Measurements from ENCODE around the gene SLC25A10.
"Not testable (repeated sequence)": the region's sequence is repeated elsewhere in the genome, so short reads cannot be mapped to it uniquely, and the experiment has no call there.

Gene SLC25A10, protein sequence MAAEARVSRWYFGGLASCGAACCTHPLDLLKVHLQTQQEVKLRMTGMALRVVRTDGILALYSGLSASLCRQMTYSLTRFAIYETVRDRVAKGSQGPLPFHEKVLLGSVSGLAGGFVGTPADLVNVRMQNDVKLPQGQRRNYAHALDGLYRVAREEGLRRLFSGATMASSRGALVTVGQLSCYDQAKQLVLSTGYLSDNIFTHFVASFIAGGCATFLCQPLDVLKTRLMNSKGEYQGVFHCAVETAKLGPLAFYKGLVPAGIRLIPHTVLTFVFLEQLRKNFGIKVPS
- total RNA-seq, result 0.79 to 2.0 reads per million in 2 donors

DNA sequence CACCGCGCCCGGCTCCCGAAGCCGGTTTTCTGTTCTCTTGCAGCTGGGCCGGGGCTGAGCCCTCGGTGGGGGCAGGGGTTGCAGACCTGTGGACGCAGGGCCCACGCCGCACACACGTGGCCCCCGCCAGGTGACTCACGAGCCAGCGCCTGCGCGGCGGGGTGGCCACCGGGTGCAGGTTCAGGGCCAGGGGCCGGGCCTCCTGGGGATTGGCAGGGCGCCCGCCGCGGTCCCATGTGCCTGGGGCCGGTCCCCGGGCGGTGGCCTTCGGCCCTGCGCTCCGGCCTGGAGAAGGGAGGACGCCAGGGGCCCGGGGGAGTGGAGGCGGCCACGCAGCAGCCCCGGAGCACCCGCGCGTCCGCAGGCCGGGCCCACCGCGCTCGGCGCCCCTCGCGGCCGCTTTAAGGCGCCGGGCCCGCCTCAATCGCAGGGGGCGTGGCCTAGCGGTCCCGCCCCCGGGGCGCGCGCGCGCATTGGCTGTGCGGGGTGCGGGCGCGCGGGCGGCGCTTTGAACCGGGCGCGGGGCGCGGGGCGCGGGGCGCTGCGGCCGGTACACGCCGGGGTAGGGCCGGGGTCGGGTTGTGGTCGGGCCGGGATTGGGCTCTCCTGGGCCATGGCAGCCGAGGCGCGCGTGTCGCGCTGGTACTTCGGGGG lies at the start of gene SLC25A10:
SLC25A10 (plus strand) TSS at position 471 of the 654 bp plus-strand sequence; CDS start at position 614, 143 bp downstream.
- peak; percentile 71 for DNase-seq

- DNase-seq, result no peak
These were observed 48.0 kb upstream of the SLC25A10 start for GRCh38 chr17:81664051-81664470.

GRCh38 chr17:81665205-81666091 lies 46.6 kb upstream of the SLC25A10 start:
- DNase-seq, result no peak

DNA sequence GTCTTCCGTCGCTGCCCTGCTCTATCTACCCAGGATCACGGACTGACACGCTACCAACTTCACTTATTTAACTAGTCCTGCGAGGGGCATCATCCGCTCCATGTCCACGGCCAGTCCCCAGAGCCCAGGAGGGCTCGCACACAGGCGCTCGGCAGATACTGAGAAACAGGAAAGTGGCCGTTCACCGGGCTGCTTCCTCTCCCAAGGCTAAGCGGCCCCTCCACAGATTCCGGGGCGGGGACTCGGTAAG lies 46.1 kb upstream of the SLC25A10 start:
- DNase-seq, result no peak

DNA sequence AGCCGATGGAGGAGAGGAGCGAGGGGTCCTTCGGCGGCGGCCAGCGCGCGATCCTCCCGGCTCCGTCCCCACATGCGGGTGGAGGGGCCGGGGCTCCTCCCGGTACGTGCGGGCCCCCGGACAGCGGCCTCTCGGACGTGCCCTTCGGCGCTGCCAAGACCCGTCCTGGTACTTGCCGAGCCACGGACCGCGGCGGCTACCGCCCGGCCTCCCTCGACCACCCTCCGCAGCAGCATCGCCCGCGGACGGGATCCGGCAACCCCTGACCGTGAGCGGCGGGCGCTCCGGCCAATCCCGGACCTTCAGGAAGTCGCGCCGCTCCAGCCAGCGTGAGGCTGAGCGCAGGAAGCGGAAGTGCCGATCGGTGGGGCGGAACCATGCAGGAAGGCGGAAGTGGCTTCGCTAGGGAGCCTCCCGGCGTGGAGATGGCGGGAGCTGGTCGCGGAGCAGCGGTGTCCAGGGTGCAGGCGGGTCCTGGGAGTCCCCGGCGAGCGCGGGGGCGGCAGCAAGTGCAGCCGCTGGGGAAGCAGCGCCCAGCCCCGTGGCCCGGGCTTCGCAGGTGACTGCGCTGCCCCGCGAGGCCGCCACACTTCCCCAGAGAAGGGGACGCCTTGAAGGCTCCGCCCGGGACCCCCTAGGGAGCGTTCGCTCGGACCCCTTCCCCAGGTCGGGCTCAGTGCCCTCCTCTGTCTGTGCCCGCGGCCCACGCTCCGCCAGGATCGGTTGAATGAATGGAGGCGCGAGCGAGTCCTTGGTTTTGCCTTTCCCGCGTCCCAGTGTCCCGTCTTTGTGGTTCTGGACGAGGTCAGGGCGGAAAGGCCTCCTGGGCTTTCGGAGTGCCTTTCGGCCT lies 45.5 kb upstream of the SLC25A10 start, which contains the start of the genes CCDC137 and OXLD1:
CCDC137 (plus strand) TSS at position 396 of the 850 bp plus-strand sequence; CDS start at position 426, 30 bp downstream.
OXLD1 (minus strand) TSS at position 264 of the 850 bp plus-strand sequence; CDS start at position 236, 28 bp downstream.
- peak; percentile 93 for DNase-seq

DNA sequence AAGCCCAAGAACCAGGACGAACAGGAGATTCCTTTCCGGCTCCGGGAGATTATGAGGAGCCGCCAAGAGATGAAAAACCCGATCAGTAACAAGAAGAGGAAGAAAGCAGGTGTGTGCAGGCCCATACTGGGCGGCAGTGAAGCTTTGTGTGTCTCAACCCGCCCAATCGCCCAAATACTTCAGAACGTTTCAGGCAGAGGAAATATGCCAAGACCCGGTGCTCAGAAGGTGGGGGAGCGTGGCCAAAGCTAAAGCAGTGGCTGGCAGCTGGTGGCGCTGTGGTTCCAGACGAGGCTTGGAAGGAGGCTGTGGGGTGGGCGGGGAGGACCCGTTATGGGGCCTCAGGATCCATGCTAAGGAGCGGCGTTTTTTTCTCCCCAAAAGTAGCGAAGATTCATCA lies 44.3 kb upstream of the SLC25A10 start:
- no peak for DNase-seq

DNA sequence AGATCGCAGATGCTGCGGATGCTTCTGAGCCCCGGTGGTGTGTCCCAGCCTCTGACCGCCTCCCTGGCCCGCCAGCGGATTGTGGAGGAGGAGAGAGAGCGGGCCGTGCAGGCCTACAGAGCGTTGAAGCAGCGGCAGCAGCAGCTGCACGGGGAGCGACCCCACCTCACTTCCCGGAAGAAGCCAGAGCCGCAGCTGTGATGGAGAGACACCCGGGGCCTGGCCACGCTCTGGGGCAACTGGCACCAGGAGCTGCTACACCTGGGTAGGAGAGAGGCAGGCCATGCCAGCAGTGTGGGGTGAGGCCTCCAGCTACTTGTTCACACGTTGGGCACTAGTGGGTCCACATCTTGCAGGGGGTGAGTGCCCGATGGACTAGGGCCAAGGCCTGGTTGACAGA lies 39.6 kb upstream of the SLC25A10 start:
- no peak for DNase-seq

GRCh38 chr17:81672954-81673353 lies 39.1 kb upstream of the SLC25A10 start:
- no peak for DNase-seq

DNA sequence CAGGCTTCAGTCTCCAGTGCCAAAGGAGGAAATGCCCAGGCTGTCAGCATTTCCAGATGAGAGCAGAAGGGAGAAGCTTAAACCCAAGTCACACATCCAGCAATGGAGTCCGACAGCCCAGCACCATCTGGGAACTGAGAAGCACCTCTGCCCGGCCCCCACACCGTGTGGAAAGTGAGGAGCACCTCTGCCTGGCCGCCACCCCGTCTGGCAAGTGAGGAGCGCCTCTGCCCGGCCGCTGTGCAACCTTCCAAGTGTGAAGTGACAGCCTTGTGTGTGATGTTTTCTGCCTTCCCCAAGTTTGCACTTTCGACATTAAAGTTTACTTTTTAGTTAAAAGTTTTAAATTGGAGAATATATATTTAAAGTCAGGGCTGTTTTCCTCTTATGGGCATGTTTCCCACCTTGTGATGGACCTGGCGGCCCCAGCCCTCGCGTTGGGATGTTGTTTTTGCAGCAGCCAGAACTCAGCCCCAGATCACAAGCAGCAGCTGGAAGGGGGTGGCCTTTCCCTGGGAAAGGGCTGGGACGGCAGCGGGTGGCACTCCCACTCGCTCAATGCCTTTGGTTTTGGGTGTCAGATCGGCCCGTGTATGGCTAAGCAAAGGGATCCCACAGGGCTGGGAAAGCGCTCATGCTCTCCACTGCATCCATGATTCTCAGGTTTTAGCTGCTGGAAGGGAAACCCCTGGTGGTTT lies 38.4 kb upstream of the SLC25A10 start:
- no peak for DNase-seq

- DNase-seq, result not testable (repeated sequence)
These were observed 36.4 kb upstream of the SLC25A10 start for GRCh38 chr17:81675515-81676221.

DNA sequence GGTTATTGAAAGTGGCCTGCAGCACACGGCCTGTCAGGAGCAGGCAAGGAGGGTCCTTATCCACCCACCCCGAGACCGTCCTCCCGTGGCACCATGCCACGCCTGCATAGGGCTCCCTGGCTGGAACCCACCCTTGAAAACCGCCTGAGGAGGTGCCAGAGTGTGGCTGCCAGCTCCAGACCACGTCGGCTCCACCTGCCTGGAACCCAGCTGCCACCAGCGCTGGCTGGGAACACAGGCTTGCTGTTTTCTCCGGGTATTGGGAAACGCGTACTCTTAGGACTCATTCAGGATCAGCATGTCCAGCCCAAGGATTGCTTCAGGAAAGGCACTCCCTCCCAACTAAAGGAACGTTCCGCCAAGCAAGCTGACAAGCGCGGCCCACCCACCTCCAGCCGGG lies 35.2 kb upstream of the SLC25A10 start:
- DNase-seq, result no peak

DNA sequence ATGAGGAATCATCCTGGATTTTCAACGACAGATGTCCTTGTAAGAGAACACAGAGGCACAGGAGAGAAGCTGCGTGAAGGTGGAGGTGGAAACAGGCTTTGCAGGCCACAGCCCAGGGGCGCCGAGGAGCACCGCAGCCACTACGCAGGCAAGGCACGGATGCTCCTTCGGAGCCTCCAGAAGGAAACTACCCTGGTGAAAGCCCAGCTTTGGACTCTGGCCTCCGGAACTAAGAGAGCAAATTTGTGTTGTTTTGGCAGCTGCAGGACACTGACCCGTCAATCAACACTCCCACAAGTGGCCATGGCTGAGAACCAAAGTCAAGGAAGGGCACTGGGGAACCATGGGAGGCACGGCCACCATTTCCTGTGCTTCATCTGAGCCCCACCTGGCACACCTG lies 31.9 kb upstream of the SLC25A10 start:
- no peak for DNase-seq

DNA sequence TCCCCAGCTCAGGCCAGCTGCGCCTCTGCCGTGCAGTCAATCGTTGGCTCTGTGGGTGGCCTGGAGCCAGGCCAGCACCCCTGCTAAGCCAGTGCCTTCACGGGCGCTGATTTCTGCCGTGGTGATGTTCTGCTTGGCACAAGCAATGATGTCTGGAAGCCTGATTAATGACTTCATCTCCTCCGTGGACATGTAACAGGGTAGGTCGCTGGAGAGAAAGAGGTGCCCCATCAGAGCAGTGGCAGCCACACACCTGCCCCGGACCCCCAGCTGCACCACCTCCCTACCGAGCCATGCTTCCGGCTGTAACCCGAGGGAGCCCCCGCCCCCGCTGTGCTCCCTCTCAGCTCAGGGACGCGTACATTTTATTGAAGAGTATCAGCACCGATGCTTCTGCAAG lies 30.4 kb upstream of the SLC25A10 start:
- no peak for DNase-seq

DNA sequence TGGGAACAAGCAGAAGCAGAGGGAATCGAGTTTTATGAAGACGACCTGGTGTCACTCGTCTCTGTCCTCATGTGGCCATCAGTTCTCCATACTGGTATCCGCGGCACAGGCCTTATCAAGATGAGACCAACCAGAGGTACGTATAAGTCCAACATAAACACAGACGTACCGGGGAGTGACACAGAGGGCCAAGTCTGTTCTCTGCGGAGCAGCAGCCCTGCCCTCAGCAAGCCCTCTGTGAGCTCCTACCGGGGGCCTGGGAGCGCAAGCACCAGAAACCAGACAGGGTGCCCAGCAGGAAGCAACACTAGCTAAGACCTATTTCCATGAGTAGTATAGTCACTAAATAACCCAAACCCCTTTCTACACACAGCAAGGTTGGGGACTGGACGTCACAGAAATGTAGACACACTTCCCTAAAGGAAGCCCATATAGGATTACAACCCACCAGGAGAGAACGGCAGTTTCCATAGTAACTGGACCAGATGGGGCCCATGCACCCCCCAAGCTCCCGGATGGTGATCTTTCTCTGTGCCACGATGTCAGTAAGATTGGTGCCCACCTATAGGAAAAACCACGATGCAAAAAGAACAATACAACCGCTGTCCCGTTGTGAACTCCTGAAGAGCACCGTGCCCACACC lies 29.4 kb upstream of the SLC25A10 start:
- DNase-seq, result no peak

DNA sequence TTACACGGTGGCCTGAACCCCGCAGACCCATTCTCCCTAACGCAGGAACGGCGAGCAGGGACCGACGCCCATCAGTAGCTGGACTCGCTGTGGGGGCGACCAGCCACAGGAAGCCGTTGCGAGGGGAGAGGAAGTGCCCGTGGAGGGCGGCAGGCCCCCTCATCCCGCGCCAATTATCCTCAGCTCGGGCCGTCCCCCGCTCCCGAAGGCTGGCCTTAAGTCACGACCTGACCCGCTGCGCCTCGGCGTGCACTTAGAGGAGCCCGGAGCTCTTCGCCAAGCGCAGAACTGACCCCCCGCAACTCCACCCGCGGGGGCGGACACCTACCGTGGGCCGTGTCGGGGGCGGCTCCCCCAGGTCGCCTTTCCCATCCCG lies 28.9 kb upstream of the SLC25A10 start:
- no peak for DNase-seq

- DNase-seq, result peak; percentile 93
These were observed 28.3 kb upstream of the SLC25A10 start, which contains the start of the genes ARL16 and HGS for GRCh38 chr17:81683584-81684441. TSS of gene ARL16 (minus strand) at chr17:81683797. CDS start at chr17:81683753, 44 bp downstream. TSS of gene HGS (plus strand) at chr17:81684011. CDS start at chr17:81684067, 56 bp downstream.

GRCh38 chr17:81684442-81684911 lies 27.6 kb upstream of the SLC25A10 start:
- DNase-seq, result no peak

GRCh38 chr17:81685108-81685507 lies 27.0 kb upstream of the SLC25A10 start:
- no peak for DNase-seq

- DNase-seq, result no peak
These were observed 25.5 kb upstream of the SLC25A10 start for GRCh38 chr17:81686614-81687013.

All from activated gamma-delta T cell (primary cell).